ENCODE measurements around the gene SPACA1.

- TF ChIP-seq CTCF (IDR thresholded peaks at IDR 0.05) (no peak), POLR2A (IDR thresholded peaks at IDR 0.05) (no peak)
Observed at GRCh38 chr6:88059191-88059590, 11.6 kb downstream of the SPACA1 start.

Measured in suprapubic skin (tissue), 3 donors.